Retina (tissue), 1 donor: ENCODE data around the gene RERG.
A peak's percentile ranks its signal among the peaks of the same experiment; 100 is the strongest.

Experiments used
- DNase-seq: peaks from one replicate; pipeline ENCODE4 v3.0.0-alpha.2; 2016

RERG gene

DNA sequence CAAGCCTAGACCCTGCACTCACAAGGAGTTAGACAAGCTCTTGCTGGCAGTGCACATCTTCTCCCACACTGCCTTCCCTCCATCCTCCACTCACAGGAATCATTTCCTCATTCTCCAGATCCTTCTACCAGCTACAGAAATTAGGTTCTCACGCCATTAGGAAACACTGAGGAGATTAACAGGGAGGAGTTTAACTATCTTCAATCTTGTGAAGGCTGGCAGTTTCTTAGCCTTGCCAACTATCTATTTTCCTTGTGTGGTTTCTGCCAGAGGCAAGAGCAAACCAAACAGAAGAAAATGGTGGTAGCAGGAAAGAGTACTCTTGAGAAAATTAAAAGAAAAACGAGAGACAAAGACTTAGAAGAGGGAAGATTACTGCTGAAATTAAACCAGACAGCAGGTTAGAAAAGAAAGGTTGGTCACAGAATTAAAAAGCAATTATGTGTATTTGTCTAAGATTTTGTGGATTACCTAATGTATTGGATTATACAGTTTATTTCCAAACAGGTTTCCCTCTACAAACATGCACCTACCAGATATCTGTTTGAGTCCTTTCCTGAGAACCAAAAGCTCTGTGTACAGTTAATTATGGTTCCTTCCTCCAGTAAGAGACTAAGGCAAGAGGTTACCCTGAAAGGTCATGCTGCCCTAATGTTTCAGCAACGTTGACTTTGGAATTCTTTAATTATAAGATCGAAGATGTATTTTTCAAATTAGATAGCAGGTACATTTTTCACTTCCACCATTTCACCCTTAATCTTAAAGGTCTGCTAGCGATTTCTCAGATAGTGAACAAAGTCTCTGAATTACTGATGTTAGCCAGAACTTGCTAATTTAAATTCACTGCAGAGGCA is 5.0 kb downstream of the RERG start:
- no peak for DNase-seq

- no peak for DNase-seq
Measured at GRCh38 chr12:15214851-15215601, 6.2 kb downstream of the RERG start.

- no peak for DNase-seq
Measured at GRCh38 chr12:15212930-15213329, 8.3 kb downstream of the RERG start.

GRCh38 chr12:15209782-15210181 is 11.4 kb downstream of the RERG start:
- no peak for DNase-seq

DNA sequence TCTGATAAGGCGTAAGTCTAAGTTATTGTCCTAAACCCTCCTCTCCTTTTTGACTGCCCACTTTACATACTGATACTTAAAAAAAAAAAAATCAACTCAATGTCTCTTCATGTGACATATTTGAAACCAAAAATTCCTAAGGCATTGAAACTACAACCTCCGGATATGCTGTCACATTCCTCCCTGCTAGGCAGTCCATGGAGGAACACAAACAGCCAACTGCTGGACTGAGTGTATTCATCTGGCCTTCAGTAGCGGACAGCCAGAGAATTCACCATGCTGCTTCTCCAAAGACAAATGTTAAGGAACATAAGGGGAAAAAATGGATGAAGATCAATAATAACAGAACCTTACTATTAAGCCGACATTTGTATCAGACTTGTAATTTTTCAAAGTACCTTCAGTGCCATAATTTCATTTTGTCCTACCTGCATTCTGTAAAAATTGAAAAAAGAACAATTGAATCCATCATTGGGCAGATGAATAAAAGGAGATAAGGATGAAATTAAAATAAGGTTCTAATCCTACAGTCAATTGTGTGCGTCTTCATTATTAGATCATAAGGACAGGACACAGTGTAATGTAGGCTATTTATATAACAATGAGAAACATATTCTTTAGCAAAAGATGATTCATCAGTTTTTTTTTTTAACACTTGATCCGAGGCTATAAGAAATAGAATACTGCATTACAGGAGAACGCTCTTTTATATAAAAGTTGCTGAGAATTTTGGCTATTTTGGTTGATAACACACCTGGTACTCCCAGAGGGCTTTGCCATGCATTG is 12.2 kb downstream of the RERG start:
- DNase-seq, result no peak

DNA sequence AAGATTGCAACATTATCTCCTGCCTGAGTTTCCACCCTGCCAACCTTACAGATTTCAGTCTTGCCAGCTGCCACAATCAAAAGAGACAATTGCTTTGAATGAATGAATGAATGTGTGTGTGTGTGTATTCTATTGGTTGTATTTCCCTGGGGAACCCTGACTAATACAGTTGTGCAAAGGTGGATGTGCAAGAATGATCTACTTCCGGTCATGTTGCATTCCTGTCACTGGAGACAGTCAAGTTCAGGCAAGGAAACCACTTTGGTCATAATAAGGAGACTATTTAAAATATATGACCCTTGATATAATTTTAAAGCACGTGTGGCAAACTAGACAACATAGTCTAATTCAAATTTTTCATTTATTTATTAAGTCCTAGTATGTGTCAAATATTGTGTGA is 13.1 kb downstream of the RERG start:
- no peak for DNase-seq

- no peak for DNase-seq
Measured at GRCh38 chr12:15206831-15207389, 14.3 kb downstream of the RERG start.

DNA sequence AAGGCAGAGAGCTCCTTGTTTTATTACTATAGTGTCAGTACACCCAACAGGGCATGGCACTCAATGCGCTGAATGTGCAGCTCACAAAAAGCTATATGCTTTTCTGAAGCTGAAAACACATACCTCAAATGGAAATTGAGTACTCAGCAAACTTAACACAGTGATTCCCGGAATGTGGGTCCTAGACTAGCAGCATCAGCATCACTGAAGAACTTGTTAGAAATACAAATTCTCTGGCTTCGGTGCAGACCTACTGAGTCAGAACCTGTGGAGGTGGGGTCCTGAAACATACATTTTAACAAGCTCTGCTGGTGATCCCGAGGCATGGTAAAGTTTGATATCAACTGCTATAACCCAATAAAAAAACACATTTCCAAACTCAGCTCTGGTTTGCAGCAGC is 14.9 kb downstream of the RERG start:
- no peak for DNase-seq

GRCh38 chr12:15205341-15206010 is 15.7 kb downstream of the RERG start:
- DNase-seq, result no peak

- no peak for DNase-seq
Measured at GRCh38 chr12:15201456-15201855, 19.8 kb downstream of the RERG start.

DNA sequence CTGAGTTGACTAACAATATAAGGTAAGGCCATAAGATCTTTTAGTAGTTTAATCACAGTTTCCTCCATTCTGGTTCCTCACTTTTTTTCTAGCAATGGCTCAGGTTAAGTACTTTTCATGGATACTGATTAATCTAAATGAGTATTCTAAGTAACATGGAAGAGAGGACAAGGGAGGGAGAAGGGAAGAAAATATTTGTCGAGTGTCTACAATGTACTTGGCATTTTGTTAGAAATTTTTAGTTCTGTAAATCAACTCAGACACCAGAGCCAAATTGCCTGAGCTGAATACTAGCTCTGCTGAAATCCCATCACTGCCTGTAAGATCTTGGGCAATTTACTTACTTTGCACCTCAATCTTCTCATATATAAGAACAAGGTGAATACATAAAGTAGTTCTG is 20.2 kb downstream of the RERG start:
- DNase-seq, result no peak

DNA sequence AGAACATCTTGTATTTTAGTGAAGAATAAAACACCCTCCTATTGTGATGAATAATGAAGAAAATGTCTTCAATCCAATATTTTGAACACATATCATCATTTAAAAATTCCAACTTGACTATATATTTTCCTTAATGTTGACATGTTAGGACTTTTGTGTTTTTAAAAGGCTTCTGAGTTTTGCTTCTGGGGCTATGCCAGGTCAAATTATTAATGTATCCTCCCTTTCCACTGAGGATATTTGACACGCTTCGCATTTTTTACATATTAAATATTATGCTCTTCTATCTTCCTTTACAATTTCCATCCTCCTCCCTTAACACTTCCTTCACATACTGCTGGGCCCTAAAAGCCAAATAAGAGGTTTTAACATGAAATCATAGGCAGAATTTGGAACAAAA is 20.6 kb downstream of the RERG start:
- no peak for DNase-seq

DNA sequence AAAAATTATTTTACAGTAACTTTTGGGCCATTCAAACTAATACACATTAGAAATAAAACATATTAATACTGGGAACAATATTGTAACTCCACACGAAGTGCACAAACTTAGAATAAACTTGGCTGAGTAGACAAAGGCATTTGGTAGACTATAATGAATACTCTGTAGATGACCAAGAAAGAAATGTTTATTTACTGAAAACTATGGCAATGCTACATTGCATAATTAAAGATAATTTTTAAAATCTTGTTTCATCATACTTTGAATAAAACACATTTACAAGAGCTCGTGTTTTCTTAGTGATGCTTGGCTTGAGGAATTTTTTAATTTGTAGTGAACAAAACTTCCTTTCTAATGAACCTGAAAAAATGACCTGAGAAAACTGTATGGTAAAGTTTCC is 21.3 kb downstream of the RERG start:
- no peak for DNase-seq

DNA sequence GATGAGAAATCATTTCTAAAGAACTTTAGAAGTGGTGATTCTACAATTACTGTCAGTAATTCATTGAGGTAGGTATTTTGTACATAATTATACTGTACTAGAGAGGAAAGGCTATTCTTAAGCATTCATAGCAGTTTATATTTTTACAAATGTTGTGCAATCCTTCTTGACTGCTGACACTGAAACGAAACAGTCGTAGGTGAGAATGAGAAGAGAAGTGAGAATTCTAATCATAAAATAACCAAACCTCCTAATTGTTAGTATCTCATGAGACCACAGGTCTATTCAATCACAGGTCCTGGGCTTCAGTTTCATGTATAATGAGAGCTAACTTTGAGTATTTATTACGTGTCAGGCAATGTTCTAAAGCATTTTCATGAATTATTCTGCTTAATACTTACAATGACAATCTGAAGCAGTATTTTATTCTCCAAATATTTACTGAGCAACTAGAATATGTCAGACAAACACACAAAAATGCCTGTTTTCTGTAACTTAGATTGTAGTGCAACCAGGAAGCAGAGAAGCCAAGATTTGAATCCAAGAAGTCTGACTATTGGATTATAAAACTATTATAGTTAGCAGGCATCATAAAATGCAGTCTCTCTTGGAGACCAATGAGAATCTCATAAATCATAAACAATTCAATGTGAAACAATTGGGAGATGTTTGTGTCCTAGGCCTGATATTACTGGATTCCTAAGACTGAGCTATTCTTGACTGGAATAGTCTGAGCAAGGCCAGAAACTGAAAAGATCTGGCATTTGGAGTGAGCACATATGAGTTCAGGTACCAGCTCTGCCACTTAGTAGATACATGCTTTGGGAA is 24.3 kb downstream of the RERG start:
- DNase-seq, result no peak

DNA sequence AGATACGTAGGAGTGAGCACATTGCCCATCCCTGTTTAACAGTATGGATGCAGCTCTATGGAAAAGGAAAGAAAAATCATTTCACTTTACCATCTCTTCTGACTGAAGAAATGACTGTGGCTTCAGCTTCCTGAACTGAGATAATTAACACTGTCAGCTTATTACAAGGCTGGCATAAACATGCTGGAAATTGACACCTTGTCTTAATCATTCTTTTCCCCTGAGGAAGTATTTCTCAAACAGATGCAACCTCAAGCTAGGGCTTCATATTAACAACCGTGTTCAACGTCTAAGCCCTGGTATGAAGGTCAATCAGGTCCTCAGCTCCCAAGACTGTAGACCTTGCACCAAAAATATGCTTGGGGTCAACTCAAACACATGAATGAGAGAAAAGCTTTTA is 25.0 kb downstream of the RERG start:
- DNase-seq, result no peak

- DNase-seq, result no peak
Measured at GRCh38 chr12:15194456-15195368, 26.5 kb downstream of the RERG start.

DNA sequence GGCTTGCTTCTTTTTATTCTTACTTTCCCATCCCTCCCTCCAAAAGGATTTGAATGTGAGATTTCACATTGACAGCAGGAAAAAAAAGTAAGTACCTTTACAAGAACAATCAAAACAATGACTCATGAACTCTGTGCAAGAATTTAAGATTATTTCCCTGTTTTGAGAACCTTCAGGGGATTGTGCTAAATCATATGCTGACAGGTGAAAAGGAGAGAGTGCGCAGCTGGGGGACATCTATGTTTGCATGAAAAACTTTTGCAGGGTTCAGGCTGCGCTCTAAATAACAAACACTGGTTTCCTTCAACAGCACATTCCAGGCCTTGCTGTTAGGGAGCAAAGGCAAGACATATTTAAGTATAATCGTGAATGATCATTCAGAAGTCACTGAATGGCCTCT is 27.3 kb downstream of the RERG start:
- no peak for DNase-seq

DNA sequence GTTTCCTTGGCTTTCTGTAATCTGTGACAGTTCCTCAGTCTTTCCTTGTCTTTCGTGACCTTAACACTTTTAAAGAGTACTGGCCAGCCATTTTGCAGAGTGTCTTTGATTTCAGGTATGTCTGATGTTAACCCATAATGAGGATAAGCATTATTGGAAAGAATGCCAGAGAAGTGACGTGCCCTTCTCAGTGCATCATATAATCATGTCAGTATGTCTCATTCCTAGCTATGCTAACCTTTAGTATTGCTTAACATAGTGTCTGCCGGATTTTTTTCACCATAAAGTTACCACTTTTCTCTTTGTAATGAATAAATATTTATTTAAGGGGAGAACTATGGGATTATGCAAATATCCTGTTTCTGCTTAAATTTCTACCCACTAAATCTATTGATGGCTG is 28.5 kb downstream of the RERG start:
- no peak for DNase-seq

- no peak for DNase-seq
Measured at GRCh38 chr12:15188127-15188526, 33.1 kb downstream of the RERG start.

GRCh38 chr12:15186597-15186996 is 34.6 kb downstream of the RERG start:
- peak; percentile 21 for DNase-seq

DNA sequence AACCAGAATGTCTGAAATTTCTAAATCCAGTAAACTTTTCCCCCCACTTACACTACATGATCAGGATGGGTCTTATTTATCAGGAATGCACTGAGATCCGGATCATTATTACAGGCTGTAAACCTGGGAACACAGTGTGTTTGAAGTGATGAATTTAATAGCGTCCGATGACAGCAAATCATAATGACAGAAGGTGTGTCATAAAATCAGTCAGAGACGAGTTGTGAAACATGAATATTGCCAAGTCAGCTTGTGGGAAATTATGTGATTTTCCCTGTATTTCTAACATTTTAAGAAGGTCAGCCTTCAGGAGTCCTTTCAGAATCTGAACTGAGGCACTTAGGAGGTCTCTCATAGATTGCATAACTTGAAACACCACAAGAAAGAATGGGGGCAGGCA is 36.7 kb downstream of the RERG start:
- DNase-seq, result no peak
